VCaP (cell line): ENCODE data around the gene MTCL1.

Experiments used
- H3K27ac ChIP-seq: fragments of 450-650 bp; 2 replicates; pipeline ENCODE4 v1.5.1; 2017
- TF ChIP-seq, protein P1 (sequence below): fragments of 450-650 bp; conservative IDR thresholded peaks from 2 replicates; pipeline ENCODE4 v1.5.1; 2017; ENCODE audit warnings: mild to moderate bottlenecking, moderate library complexity

MTCL1 gene

DNA sequence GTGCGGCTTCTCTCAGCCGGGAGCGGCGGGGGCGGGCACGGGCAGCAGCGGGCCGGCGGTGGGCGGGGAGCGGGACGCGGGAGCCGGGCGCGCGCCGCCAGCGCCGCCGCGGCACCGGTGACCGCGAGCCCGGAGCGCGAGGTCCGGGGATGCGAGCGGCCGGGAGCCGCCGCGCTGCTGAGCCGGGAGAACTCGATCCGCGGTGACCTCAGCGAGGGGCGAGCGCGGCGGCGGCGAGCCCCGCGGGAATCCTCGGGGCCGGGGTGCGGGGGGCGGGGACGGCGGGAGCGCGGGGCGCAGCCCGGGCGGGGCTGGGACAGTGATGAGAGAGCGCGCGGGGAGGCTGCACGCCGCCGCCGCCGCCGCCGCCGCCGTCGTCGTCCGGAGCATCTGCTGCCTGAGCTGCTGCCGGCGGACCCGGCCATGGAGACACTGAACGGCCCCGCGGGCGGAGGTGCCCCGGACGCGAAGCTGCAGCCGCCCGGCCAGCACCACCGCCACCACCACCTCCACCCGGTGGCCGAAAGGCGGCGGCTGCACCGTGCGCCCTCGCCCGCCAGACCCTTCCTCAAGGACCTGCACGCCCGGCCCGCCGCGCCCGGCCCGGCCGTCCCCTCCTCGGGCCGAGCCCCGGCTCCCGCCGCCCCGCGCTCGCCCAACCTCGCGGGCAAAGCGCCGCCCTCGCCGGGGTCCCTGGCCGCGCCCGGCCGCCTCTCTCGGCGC is at the start of gene MTCL1:
Gene MTCL1, plus strand, starts transcription at position 319 of the 723 bp plus-strand sequence. Its CDS starts 105 bp downstream, at position 424.
- peak within 1 kb of the TSS; percentile 87 for H3K27ac ChIP-seq

DNA sequence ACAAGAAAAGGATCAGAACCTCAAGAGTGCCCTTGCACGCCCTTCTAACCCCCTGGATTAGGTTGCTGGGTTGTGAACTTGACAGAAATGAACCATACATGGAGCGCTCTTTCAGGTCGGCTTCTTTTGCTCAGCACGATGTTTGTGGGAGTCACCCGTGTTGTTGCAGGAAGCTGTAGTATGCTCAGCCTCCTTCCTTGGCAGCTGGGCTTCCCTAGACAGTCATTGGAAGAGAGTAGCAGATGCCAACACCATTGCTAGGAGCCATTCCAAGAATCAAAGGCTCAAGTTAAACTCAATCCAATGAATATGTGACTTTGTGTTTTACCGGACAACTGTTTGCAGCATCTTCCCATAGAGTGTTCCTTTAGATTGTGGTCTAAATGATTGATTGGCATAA is 49.1 kb upstream of the MTCL1 start:
- no peak overlapping the region for H3K27ac ChIP-seq
- TF ChIP-seq, protein P1, sequence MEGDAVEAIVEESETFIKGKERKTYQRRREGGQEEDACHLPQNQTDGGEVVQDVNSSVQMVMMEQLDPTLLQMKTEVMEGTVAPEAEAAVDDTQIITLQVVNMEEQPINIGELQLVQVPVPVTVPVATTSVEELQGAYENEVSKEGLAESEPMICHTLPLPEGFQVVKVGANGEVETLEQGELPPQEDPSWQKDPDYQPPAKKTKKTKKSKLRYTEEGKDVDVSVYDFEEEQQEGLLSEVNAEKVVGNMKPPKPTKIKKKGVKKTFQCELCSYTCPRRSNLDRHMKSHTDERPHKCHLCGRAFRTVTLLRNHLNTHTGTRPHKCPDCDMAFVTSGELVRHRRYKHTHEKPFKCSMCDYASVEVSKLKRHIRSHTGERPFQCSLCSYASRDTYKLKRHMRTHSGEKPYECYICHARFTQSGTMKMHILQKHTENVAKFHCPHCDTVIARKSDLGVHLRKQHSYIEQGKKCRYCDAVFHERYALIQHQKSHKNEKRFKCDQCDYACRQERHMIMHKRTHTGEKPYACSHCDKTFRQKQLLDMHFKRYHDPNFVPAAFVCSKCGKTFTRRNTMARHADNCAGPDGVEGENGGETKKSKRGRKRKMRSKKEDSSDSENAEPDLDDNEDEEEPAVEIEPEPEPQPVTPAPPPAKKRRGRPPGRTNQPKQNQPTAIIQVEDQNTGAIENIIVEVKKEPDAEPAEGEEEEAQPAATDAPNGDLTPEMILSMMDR: no peak

More for the DNA sequence above, at the start of gene MTCL1:
- TF ChIP-seq, protein P1: no peak

DNA sequence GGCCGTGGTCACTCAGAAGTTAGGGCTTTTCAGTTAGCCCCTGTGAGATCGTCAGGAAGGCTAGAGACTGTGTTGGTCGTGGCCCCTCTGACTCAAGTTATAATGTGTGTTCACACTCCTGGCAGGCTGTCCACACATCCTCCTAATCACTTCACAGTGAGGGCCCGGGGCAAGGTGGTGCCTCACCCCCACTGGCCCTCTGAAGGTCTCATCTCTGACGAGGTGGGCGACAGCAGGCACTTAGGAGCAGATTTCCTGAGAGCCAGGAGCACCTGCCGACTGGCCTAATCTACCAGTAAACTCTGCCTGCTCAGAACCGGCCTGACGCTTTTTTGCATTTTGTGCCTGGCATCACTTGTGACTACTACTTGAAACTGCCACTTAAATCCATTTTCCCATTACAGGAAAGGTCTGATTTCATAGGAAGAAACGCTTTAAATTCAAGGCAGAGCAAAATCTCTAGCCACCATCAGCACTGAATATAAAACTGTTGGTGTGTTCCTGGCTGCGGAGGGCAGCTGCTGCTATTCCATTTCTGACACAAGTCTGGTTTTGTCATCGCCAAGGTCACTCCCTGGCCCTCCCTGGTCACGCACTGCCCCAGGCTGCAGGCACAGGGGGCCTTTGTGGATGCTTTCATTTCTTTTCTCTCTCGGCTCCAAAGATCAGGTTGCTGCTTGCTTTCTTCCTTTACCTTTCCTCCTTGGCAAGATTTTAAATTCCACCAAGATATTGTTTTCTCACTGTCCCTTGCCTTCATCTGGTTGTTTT is 48.1 kb upstream of the MTCL1 start:
- no peak overlapping the region for H3K27ac ChIP-seq
- TF ChIP-seq, protein P1: no peak

DNA sequence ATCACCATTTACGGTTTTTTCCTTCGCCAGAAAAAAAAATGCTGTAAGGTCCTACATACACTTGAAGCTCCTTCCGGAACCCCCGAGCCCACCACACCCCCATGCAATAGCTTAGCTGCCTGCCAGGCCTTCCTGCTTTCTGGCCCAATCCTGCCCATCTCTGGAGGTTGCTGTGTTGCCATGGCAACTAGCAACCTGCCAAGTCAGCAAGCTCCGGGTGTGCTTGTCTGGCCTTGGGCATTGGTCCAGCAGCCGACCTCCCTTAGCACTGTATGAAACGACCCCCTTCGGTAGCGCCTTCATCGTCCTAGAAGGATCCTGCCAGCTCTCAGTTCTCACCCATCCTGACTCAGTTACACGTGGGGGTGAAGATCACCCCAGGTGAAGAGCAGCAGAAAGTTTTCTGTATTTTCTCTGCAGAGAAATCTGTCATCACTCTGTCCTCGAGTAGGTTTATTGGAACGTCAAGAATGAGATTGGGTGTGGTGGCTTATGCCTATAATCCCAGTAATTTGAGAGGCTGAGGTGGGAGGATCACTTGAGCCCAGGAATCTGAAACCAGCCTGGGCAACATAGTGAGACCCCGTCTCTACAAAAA is 47.4 kb upstream of the MTCL1 start:
- H3K27ac ChIP-seq: no peak overlapping the region
- TF ChIP-seq, protein P1: no peak

DNA sequence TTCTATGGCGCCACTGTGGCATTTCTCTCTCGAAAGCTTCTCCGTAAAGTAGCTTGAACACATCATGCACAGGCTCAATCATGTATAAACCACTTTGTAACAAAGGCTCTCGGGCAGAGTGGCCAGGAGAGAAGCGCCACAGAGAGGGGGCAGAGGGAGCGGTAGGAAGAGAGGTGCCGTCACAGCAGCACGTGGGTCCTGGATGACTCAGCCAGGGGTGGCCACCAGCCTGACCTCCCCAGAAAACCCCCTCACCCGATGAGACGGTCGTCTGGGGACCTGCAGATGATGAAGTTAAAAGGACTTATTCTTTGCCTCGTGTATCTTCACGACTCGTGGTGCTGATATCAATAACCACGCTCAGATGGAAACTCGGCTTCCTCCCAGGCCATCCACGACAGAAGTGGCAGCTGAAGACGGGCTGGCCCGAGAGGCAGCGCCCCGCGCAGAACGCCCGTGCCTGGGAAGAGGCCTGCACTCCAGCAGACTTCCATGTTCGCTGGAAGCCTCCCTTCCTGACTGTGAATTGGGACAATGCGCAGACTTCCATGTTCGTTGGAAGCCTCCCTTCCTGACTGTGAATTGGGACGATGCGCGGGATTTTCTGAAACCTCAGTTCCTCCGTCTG is 46.4 kb upstream of the MTCL1 start:
- no peak overlapping the region for H3K27ac ChIP-seq
- TF ChIP-seq, protein P1: no peak

DNA sequence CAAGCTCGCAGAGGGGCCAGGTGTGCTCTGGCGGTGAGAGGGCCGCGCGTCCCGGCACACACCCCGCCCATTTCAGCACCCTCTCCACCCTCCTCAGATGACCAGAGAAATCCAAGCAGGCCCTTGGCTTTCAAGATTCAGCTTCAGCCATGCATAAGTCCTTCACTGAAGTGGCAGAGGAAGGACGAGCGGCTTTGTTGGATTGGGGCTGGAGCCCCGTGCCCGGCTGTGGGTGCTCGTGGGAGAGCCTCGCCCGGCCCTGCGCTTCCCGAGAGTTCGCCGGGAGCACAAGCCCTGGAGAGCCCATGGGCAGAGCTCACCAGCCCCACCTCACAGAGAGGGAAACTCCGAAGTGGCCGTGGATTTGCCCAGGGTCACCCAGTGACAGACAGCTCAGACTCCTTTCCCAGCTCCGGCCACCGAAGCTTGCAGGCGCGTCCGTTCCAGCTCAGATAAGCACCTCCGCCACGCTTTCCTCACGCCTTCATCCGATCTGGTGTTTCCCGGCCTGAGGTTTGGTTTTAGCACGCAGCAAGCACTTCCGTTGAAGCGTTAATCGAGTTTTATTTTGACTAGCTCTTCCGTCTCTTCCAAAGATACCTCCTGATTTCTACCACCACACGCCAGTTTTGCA is 45.6 kb upstream of the MTCL1 start:
- no peak overlapping the region for H3K27ac ChIP-seq
- TF ChIP-seq, protein P1: no peak
